HEK293 (cell line): ENCODE measurements around the gene GFM2.
A peak's percentile ranks its signal among the peaks of the same experiment; 100 is the strongest.
"Not testable (repeated sequence)": the region's sequence is repeated elsewhere in the genome, so short reads cannot be mapped to it uniquely, and the experiment has no call there.

Experiments
- CTCF ChIA-PET: fragments of 350-600 bp; formaldehyde crosslinking; extraction: SDS; loops from one replicate; lab custom pipeline; 2021; ENCODE audit warnings: antibody characterized with exemption; lab: Yijun Ruan, JAX
- POLR2A ChIA-PET: fragments of 300-600 bp; formaldehyde crosslinking; extraction: SDS; loops from one replicate; lab custom pipeline; 2020; ENCODE audit warnings: antibody characterized with exemption, inconsistent platforms; lab: Yijun Ruan, JAX
- H3K27ac ChIP-seq: fragments of 200-500 bp; sonication (Bioruptor generic); 2 replicates; pipeline ENCODE4 v1.5.1; 2014; ENCODE audit warnings: low read depth, low read length, control low read depth, inconsistent platforms; ENCODE audit errors: extremely low read depth
- H3K36me3 ChIP-seq, 2 experiments: fragments of 200-500 bp in 1 of 2; sonication (Bioruptor generic) in 1 of 2; 1 replicate in 1 of 2; 2 replicates in 1 of 2; pipeline ENCODE4 v1.5.1; 2014 to 2017; ENCODE audit warnings: inconsistent platforms in 2 of 2, low read length in 2 of 2; ENCODE audit not compliant: control insufficient read depth in 2 of 2, insufficient read depth in 1 of 2
- H3K4me1 ChIP-seq: fragments of 200-500 bp; sonication (Bioruptor generic); 2 replicates; pipeline ENCODE4 v1.5.1; 2014; ENCODE audit warnings: mild to moderate bottlenecking, low read length, inconsistent platforms; ENCODE audit not compliant: control insufficient read depth, insufficient read depth
- H3K4me3 ChIP-seq: 2 replicates; pipeline ENCODE4 v1.5.1; 2011; ENCODE audit warnings: low read depth, mild to moderate bottlenecking, control low read depth, low read length, moderate library complexity
- H3K9me3 ChIP-seq: fragments of 200-500 bp; sonication (Bioruptor generic); 2 replicates; pipeline ENCODE4 v1.5.1; 2014; ENCODE audit warnings: low read depth, low read length, inconsistent platforms; ENCODE audit not compliant: control insufficient read depth, insufficient read depth
- ZBTB11 ChIP-seq: fragments of 450-650 bp; formaldehyde crosslinking; conservative IDR thresholded peaks from 2 replicates; pipeline ENCODE4 v1.5.1; 2016; ENCODE audit warnings: low read depth, missing biosample characterization, missing genetic modification characterization
- ZBTB8A ChIP-seq: fragments of 450-650 bp; formaldehyde crosslinking; IDR thresholded peaks from 2 replicates; pipeline ENCODE4 v1.5.1; 2016; ENCODE audit warnings: missing biosample characterization, missing genetic modification characterization
- ZNF138 ChIP-seq: fragments of 450-650 bp; formaldehyde crosslinking; IDR thresholded peaks from 2 replicates; pipeline ENCODE4 v1.5.1; 2016; ENCODE audit warnings: missing biosample characterization, missing genetic modification characterization, borderline replicate concordance
- ZNF140 ChIP-seq: fragments of 450-650 bp; formaldehyde crosslinking; IDR thresholded peaks from 2 replicates; pipeline ENCODE4 v1.5.1; 2016; ENCODE audit warnings: missing biosample characterization, missing genetic modification characterization
- ZNF155 ChIP-seq: fragments of 450-650 bp; formaldehyde crosslinking; IDR thresholded peaks from 2 replicates; pipeline ENCODE4 v1.5.1; 2016; ENCODE audit warnings: missing biosample characterization, missing genetic modification characterization
- ZNF211 ChIP-seq: fragments of 450-650 bp; formaldehyde crosslinking; IDR thresholded peaks from 2 replicates; pipeline ENCODE4 v1.5.1; 2016; ENCODE audit warnings: low read depth, missing biosample characterization, missing genetic modification characterization
- ZNF266 ChIP-seq: fragments of 450-650 bp; formaldehyde crosslinking; IDR thresholded peaks from 2 replicates; pipeline ENCODE4 v1.5.1; 2016; ENCODE audit warnings: missing biosample characterization, missing genetic modification characterization, low read depth
- ZNF280C ChIP-seq: fragments of 450-650 bp; formaldehyde crosslinking; IDR thresholded peaks from 2 replicates; pipeline ENCODE4 v1.5.1; 2016; ENCODE audit warnings: missing biosample characterization, missing genetic modification characterization
- ZNF394 ChIP-seq: fragments of 450-650 bp; formaldehyde crosslinking; IDR thresholded peaks from 2 replicates; pipeline ENCODE4 v1.5.1; 2016; ENCODE audit warnings: missing biosample characterization, missing genetic modification characterization, mild to moderate bottlenecking, moderate library complexity, borderline replicate concordance
- ZNF555 ChIP-seq: fragments of 450-650 bp; formaldehyde crosslinking; conservative IDR thresholded peaks from 2 replicates; pipeline ENCODE4 v1.5.1; 2017; ENCODE audit warnings: missing biosample characterization, mild to moderate bottlenecking, missing genetic modification characterization, inconsistent platforms
- ZNF585B ChIP-seq: fragments of 450-650 bp; formaldehyde crosslinking; IDR thresholded peaks from 2 replicates; pipeline ENCODE4 v1.5.1; 2016; ENCODE audit warnings: missing biosample characterization, missing genetic modification characterization
- ZNF623 ChIP-seq: fragments of 450-650 bp; formaldehyde crosslinking; IDR thresholded peaks from 2 replicates; pipeline ENCODE4 v1.5.1; 2016; ENCODE audit warnings: missing biosample characterization, missing genetic modification characterization
- ZNF654 ChIP-seq: fragments of 450-650 bp; formaldehyde crosslinking; IDR thresholded peaks from 2 replicates; pipeline ENCODE4 v1.5.1; 2016; ENCODE audit warnings: low read depth, missing biosample characterization, missing genetic modification characterization
- ZNF664 ChIP-seq: fragments of 450-650 bp; formaldehyde crosslinking; IDR thresholded peaks from 2 replicates; pipeline ENCODE4 v1.5.1; 2016; ENCODE audit warnings: missing biosample characterization, missing genetic modification characterization
- ZNF76 ChIP-seq: fragments of 450-650 bp; formaldehyde crosslinking; IDR thresholded peaks from 2 replicates; pipeline ENCODE4; 2016; ENCODE audit warnings: low read depth, missing biosample characterization, missing genetic modification characterization, borderline replicate concordance
- ZXDB ChIP-seq: fragments of 450-650 bp; formaldehyde crosslinking; IDR thresholded peaks from 2 replicates; pipeline ENCODE4 v1.5.1; 2016; ENCODE audit warnings: missing biosample characterization, missing genetic modification characterization

The GFM2 gene

GRCh38 chr5:74679966-74680365 is 87.0 kb downstream of the GFM2 start:
- H3K36me3 ChIP-seq = no peaks in the 10 kb centered on the region
- no peak overlapping the region for H3K27ac ChIP-seq
- no peak for TF ChIP-seq ZNF138
- no peak for TF ChIP-seq ZNF280C (tag by site-specific recombination)
- no peak for TF ChIP-seq ZNF211 (tag by site-specific recombination)
- no peak for TF ChIP-seq ZNF76 (tag by site-specific recombination)
- TF ChIP-seq ZNF155 (tag by site-specific recombination) = no peak
- TF ChIP-seq ZNF585B = no peak
- no peak for TF ChIP-seq ZBTB11 (tag by site-specific recombination)
- H3K4me3 ChIP-seq = no peak overlapping the region
- ChIA-PET POLR2A (no interaction called here), CTCF (interaction anchor here (0.7 kb wide), 1 partner anchor 43 kb away, joined by 4 read pairs; no protein-coding TSS in a partner anchor)
- H3K4me1 ChIP-seq = no peaks in the 10 kb centered on the region
- H3K9me3 ChIP-seq = no peaks in the 10 kb centered on the region

- H3K4me1 ChIP-seq, POLR2A ChIA-PET, H3K36me3 ChIP-seq, H3K27ac ChIP-seq, CTCF ChIA-PET, H3K9me3 ChIP-seq, H3K4me3 ChIP-seq: not testable (repeated sequence)
Measured at GRCh38 chr5:74679300-74679699, 87.6 kb downstream of the GFM2 start.

- H3K36me3 ChIP-seq, H3K4me1 ChIP-seq, H3K27ac ChIP-seq, H3K9me3 ChIP-seq, POLR2A ChIA-PET, H3K4me3 ChIP-seq: not testable (repeated sequence)
- CTCF ChIA-PET = interaction anchor here (0.7 kb wide), 2 partner anchors 241 to 247 kb away, joined by 3 to 4 read pairs; no protein-coding TSS in a partner anchor
- peak; percentile 47; the same call in 1 of the 2 replicates for TF ChIP-seq ZNF664
- TF ChIP-seq ZNF623 (tag by site-specific recombination) = peak; percentile 47
- TF ChIP-seq ZNF654 (tag by site-specific recombination) = 0 out of 2 replicates have a peak, but pooled peaks have one; percentile 8
- 0 out of 2 replicates have a peak, but pooled peaks have one; percentile 38 for TF ChIP-seq ZBTB8A
- TF ChIP-seq ZXDB = 0 out of 2 replicates have a peak, but pooled peaks have one; percentile 20
- TF ChIP-seq ZNF555 (tag by site-specific recombination) = peak; percentile 43
- TF ChIP-seq ZNF140 (tag by site-specific recombination) = peak; percentile 40; the same call in 1 of the 2 replicates
- TF ChIP-seq ZNF266 (tag by site-specific recombination) = peak; percentile 47; the same call in 1 of the 2 replicates
- peak; percentile 63; the same call in 1 of the 2 replicates for TF ChIP-seq ZNF394 (tag by site-specific recombination)
- TF ChIP-seq ZBTB11 (tag by site-specific recombination) = peak; percentile 58
Measured at GRCh38 chr5:74678123-74678522, 88.8 kb downstream of the GFM2 start.
